SU-DHL-6 (cell line): ENCODE data around the gene PRRX1.

ENCODE experiments used
- H2AFZ ChIP-seq: fragments of 200-600 bp; sonication (generic); 2 replicates; pipeline ENCODE4 v1.6.1; 2014; ENCODE audit warnings: low read depth, mild to moderate bottlenecking, moderate library complexity, mixed read lengths, antibody characterized with exemption, low read length; ENCODE audit not compliant: severe bottlenecking
- H3F3A ChIP-seq: fragments of 200-600 bp; shearing (Covaris generic); 2 replicates; pipeline ENCODE4 v1.6.0; 2016; ENCODE audit warnings: antibody characterized with exemption, mild to moderate bottlenecking; ENCODE audit not compliant: insufficient read depth
- H3K27ac ChIP-seq: fragments of 200-600 bp; sonication (generic); 2 replicates; pipeline ENCODE4 v1.5.1; 2016; ENCODE audit warnings: low read depth, mild to moderate bottlenecking, low read length, moderate library complexity, mixed read lengths
- H3K27me3 ChIP-seq: fragments of 200-600 bp; sonication (generic), shearing (Covaris generic); 2 replicates; pipeline ENCODE4 v1.6.0; 2014; ENCODE audit warnings: mild to moderate bottlenecking, low read length
- H3K36me3 ChIP-seq: fragments of 200-600 bp; sonication (generic); 2 replicates; pipeline ENCODE4 v1.6.1; 2014; ENCODE audit warnings: mild to moderate bottlenecking, low read length, mixed read lengths
- H3K4me2 ChIP-seq: fragments of 300-600, 200-600 bp; shearing (Covaris generic), sonication (generic); 2 replicates; pipeline ENCODE4 v1.6.0; 2014; ENCODE audit warnings: low read length, low read depth, mild to moderate bottlenecking; ENCODE audit not compliant: poor library complexity, severe bottlenecking
- H3K4me3 ChIP-seq: fragments of 200-600 bp; sonication (generic); 2 replicates; pipeline ENCODE4 v1.5.1; 2014; ENCODE audit warnings: antibody characterized with exemption, low read length, mild to moderate bottlenecking, mixed read lengths; ENCODE audit not compliant: insufficient read depth, poor library complexity, severe bottlenecking
- H3K79me2 ChIP-seq: fragments of 200-600 bp; sonication (generic); 2 replicates; pipeline ENCODE4 v1.6.1; 2014; ENCODE audit warnings: mild to moderate bottlenecking, low read length, moderate library complexity; ENCODE audit not compliant: insufficient read depth
- H3K9ac ChIP-seq: fragments of 200-600 bp; sonication (generic); 2 replicates; pipeline ENCODE4 v1.7.0; 2014; ENCODE audit warnings: mild to moderate bottlenecking, low read length
- H3K9me2 ChIP-seq: fragments of 200-600 bp; sonication (generic); replicated peaks from 2 replicates; pipeline ENCODE4 v1.6.1; 2014; ENCODE audit warnings: low read length; ENCODE audit not compliant: insufficient read depth
- H3K9me3 ChIP-seq: fragments of 200-600 bp; sonication (generic); 2 replicates; pipeline ENCODE4 v1.6.1; 2014; ENCODE audit warnings: low read length, mixed read lengths; ENCODE audit not compliant: insufficient read depth
- H4K20me1 ChIP-seq: fragments of 200-600 bp; sonication (generic); 2 replicates; pipeline ENCODE4 v1.6.1; 2014; ENCODE audit warnings: low read depth, mild to moderate bottlenecking, antibody characterized with exemption, low read length, moderate library complexity, mixed read lengths
- CTCF ChIP-seq: fragments of 200-600 bp; sonication (generic); IDR thresholded peaks from one replicate; pipeline ENCODE4 v1.5.1; 2017; ENCODE audit warnings: antibody characterized with exemption, mild to moderate bottlenecking, low read length, moderate library complexity; ENCODE audit not compliant: insufficient read depth, poor library complexity, severe bottlenecking
- EZH2phosphoT487 ChIP-seq: fragments of 200-600 bp; sonication (generic), shearing (Covaris generic); conservative IDR thresholded peaks from 2 replicates; pipeline ENCODE4 v1.6.1; 2018; ENCODE audit warnings: mild to moderate bottlenecking, antibody characterized with exemption, low read length, moderate library complexity, mixed read lengths

Gene PRRX1

GRCh38 chr1:170730438-170730837 is 66.5 kb downstream of the PRRX1 start:
- no peaks in the 10 kb centered on the region for H3K36me3 ChIP-seq
- no peak overlapping the region for H2AFZ ChIP-seq
- no peak overlapping the region for H3K9ac ChIP-seq
- TF ChIP-seq CTCF (no peak), EZH2phosphoT487 (no peak)
- no peak overlapping the region for H3K4me2 ChIP-seq
- no peak overlapping the region for H3K27ac ChIP-seq
- 0 out of 2 replicates have a peak, but pooled peaks cover 3% of the 10 kb centered on the region for H3K27me3 ChIP-seq
- no peaks in the 10 kb centered on the region for H3K79me2 ChIP-seq
- no peak overlapping the region for H3K4me3 ChIP-seq
- no peaks in the 10 kb centered on the region for H3F3A ChIP-seq
- H4K20me1 ChIP-seq: no peaks in the 10 kb centered on the region
- no peaks in the 10 kb centered on the region for H3K9me2 ChIP-seq
- no peaks in the 10 kb centered on the region for H3K9me3 ChIP-seq

- no peaks in the 10 kb centered on the region for H3K9me2 ChIP-seq
- H3K9ac ChIP-seq: no peak overlapping the region
- no peaks in the 10 kb centered on the region for H3F3A ChIP-seq
- H3K4me3 ChIP-seq: no peak overlapping the region
- H4K20me1 ChIP-seq: no peaks in the 10 kb centered on the region
- no peaks in the 10 kb centered on the region for H3K9me3 ChIP-seq
- no peaks in the 10 kb centered on the region for H3K79me2 ChIP-seq
- H3K36me3 ChIP-seq: no peaks in the 10 kb centered on the region
- H2AFZ ChIP-seq: no peak overlapping the region
- TF ChIP-seq EZH2phosphoT487: no peak
- no peak for TF ChIP-seq CTCF
- H3K27ac ChIP-seq: no peak overlapping the region
- no peak overlapping the region for H3K4me2 ChIP-seq
- 0 out of 2 replicates have a peak, but pooled peaks cover 3% of the 10 kb centered on the region for H3K27me3 ChIP-seq
These were observed 67.8 kb downstream of the PRRX1 start for GRCh38 chr1:170731566-170732251.

- H3K9ac ChIP-seq: no peak overlapping the region
- no peak overlapping the region for H3K27ac ChIP-seq
- H3K36me3 ChIP-seq: no peaks in the 10 kb centered on the region
- H3K27me3 ChIP-seq: 0 out of 2 replicates have a peak, but pooled peaks cover 3% of the 10 kb centered on the region
- H3K9me3 ChIP-seq: no peaks in the 10 kb centered on the region
- no peak overlapping the region for H3K4me2 ChIP-seq
- no peak overlapping the region for H2AFZ ChIP-seq
- H4K20me1 ChIP-seq: no peaks in the 10 kb centered on the region
- no peaks in the 10 kb centered on the region for H3K79me2 ChIP-seq
- no peaks in the 10 kb centered on the region for H3K9me2 ChIP-seq
- H3K4me3 ChIP-seq: no peak overlapping the region
- no peaks in the 10 kb centered on the region for H3F3A ChIP-seq
- no peak for TF ChIP-seq CTCF
- no peak for TF ChIP-seq EZH2phosphoT487
These were observed 68.3 kb downstream of the PRRX1 start for GRCh38 chr1:170732252-170732588.
